Activated naive CD4-positive, alpha-beta T cell treated with anti-CD3 and anti-CD28 coated beads, Interleukin-2, amount 50 U/mL, for 24 hours (primary cell): ENCODE data around the gene PCDHB10.
"Not testable (repeated sequence)": the region's sequence is repeated elsewhere in the genome, so short reads cannot be mapped to it uniquely, and the experiment has no call there.

Source experiments
- H3K27ac Mint-ChIP-seq: one replicate; pipeline ENCODE4 v1.8.0; 2021; ENCODE audit warnings: mild to moderate bottlenecking, mixed read lengths
- H3K27me3 Mint-ChIP-seq: one replicate; pipeline ENCODE4 v1.8.0; 2021; ENCODE audit warnings: mixed read lengths
- H3K36me3 Mint-ChIP-seq: one replicate; pipeline ENCODE4 v1.8.0; 2021; ENCODE audit warnings: mixed read lengths
- H3K4me1 Mint-ChIP-seq: one replicate; pipeline ENCODE4 v1.8.0; 2021; ENCODE audit warnings: mixed read lengths
- H3K4me3 Mint-ChIP-seq: one replicate; pipeline ENCODE4 v1.8.0; 2021; ENCODE audit warnings: mild to moderate bottlenecking, mixed read lengths
- H3K9me3 Mint-ChIP-seq: one replicate; pipeline ENCODE4 v1.8.0; 2021; ENCODE audit warnings: mixed read lengths

PCDHB10 gene

DNA sequence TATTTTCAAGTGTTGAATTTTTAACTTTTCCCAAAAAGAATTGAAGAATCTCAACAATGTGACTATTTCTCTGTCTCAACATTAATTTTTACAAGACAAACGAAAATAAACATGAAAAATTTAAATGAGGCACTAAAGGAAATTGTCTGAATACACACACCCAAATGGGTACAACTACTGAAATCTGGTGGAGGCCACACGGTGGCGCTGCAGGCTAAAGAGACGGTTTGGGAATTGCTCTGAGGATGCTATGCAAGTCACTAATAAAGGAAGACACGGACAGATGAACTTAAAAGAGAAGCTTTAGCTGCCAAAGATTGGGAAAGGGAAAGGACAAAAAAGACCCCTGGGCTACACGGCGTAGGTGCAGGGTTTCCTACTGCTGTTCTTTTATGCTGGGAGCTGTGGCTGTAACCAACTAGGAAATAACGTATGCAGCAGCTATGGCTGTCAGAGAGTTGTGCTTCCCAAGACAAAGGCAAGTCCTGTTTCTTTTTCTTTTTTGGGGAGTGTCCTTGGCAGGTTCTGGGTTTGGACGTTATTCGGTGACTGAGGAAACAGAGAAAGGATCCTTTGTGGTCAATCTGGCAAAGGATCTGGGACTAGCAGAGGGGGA, at the start of gene PCDHB10:
PCDHB10 (plus strand) TSS at position 244 of the 616 bp plus-strand sequence; CDS start at position 444, 200 bp downstream.
- peaks cover 15% of the 10 kb centered on the region for H3K36me3 Mint-ChIP-seq
- H3K4me3 Mint-ChIP-seq = no peak within 1 kb of the TSS
- no peak within 1 kb of the TSS for H3K27ac Mint-ChIP-seq
- H3K9me3 Mint-ChIP-seq = peaks cover 13% of the 10 kb centered on the region
- H3K4me1 Mint-ChIP-seq = peaks cover under 1% of the 10 kb centered on the region
- peaks cover 43% of the 10 kb centered on the region for H3K27me3 Mint-ChIP-seq

DNA sequence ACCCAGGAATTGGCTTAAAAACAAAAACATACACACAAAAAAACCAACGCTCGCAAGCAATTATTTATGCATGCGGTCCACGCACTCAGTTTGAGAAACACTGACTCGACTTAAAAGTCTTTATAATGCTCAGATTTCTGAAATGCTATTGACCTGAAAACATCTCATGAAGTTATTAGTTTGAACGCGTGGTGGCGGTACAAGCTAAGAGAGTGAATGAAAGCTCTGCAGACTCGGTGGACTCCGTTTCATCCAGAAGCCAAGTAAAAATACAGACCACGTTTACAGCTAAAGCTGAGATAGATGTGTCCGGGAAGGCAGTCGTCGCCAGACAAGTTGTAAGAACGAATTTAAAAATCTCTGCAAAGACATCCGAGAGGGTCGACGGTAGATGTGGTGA, 42.3 kb upstream of the PCDHB10 start, which contains the start of gene PCDHB6:
PCDHB6 (plus strand) TSS at position 246 of the 400 bp plus-strand sequence. CDS start 201 bp downstream, outside the sequence.
- Mint-ChIP-seq H3K27me3 (peaks cover 43% of the 10 kb centered on the region), H3K4me3 (peak within 1 kb of the TSS; percentile 34), H3K4me1 (peaks cover 4% of the 10 kb centered on the region), H3K36me3 (peaks cover 13% of the 10 kb centered on the region), H3K9me3 (peaks cover 22% of the 10 kb centered on the region), H3K27ac (no peak within 1 kb of the TSS)

DNA sequence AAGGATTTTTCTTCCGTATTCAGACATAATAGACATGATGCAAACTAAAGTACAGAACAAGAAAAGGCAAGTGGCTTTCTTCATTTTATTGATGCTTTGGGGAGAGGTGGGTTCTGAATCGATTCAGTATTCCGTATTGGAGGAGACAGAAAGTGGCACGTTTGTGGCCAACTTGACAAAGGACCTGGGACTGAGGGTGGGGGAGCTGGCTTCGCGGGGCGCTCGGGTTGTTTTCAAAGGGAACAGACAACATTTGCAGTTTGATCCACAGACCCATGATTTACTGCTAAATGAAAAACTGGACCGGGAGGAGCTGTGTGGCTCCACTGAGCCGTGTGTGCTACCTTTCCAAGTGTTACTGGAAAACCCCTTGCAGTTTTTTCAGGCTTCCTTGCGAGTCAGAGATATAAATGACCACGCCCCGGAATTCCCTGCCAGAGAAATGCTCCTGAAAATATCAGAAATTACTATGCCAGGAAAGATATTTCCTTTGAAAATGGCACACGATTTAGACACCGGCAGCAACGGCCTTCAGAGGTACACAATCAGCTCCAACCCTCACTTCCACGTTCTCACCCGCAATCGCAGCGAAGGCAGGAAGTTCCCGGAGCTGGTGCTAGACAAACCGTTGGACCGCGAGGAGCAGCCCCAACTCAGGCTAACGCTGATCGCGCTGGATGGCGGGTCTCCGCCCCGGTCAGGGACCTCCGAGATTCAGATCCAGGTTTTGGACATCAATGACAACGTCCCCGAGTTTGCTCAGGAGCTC, 41.7 kb upstream of the PCDHB10 start:
- peak overlapping the region; percentile 34 for H3K4me3 Mint-ChIP-seq

DNA sequence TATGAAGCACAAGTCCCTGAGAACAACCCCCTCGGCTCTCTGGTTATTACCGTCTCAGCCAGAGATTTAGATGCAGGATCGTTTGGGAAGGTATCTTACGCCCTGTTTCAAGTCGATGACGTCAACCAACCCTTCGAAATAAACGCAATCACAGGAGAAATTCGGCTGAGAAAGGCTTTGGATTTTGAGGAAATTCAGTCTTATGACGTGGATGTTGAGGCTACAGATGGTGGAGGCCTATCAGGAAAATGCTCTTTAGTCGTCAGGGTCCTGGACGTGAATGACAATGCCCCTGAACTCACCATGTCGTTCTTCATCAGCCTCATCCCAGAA, 41.2 kb upstream of the PCDHB10 start:
- peaks cover 14% of the 10 kb centered on the region for H3K36me3 Mint-ChIP-seq
- H3K27me3 Mint-ChIP-seq = peaks cover 45% of the 10 kb centered on the region
- peaks cover 22% of the 10 kb centered on the region for H3K9me3 Mint-ChIP-seq
- peaks cover 4% of the 10 kb centered on the region for H3K4me1 Mint-ChIP-seq
- no peak overlapping the region for H3K27ac Mint-ChIP-seq
- no peak overlapping the region for H3K4me3 Mint-ChIP-seq

More for the DNA sequence above, 41.7 kb upstream of the PCDHB10 start:
- peaks cover 42% of the 10 kb centered on the region for H3K27me3 Mint-ChIP-seq
- H3K36me3 Mint-ChIP-seq = peaks cover 13% of the 10 kb centered on the region
- H3K27ac Mint-ChIP-seq = no peak overlapping the region
- peaks cover 4% of the 10 kb centered on the region for H3K4me1 Mint-ChIP-seq
- H3K9me3 Mint-ChIP-seq = peaks cover 22% of the 10 kb centered on the region

DNA sequence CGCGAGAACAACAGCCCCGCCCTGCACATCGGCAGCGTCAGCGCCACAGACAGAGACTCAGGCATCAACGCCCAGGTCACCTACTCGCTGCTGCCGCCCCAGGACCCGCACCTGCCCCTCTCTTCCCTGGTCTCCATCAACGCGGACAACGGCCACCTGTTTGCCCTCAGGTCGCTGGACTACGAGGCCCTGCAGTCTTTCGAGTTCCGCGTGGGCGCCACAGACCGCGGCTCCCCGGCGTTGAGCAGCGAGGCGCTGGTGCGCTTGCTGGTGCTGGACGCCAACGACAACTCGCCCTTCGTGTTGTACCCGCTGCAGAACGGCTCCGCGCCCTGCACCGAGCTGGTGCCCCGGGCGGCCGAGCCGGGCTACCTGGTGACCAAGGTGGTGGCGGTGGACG, 40.5 kb upstream of the PCDHB10 start:
- H3K27me3 Mint-ChIP-seq = peaks cover 47% of the 10 kb centered on the region
- H3K4me1 Mint-ChIP-seq = not testable (repeated sequence)
- peaks cover 29% of the 10 kb centered on the region for H3K9me3 Mint-ChIP-seq

DNA sequence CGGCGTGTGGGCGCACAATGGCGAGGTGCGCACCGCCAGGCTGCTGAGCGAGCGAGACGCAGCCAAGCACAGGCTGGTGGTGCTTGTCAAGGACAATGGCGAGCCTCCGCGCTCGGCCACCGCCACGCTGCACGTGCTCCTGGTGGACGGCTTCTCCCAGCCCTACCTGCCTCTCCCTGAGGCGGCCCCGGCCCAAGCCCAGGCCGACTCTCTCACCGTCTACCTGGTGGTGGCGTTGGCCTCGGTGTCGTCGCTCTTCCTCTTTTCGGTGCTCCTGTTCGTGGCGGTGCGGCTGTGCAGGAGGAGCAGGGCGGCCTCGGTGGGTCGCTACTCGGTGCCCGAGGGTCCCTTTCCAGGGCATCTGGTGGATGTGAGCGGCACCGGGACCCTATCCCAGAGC, 40.1 kb upstream of the PCDHB10 start:
- peaks cover 49% of the 10 kb centered on the region for H3K27me3 Mint-ChIP-seq
- peaks cover 17% of the 10 kb centered on the region for H3K36me3 Mint-ChIP-seq
- H3K4me3 Mint-ChIP-seq, H3K4me1 Mint-ChIP-seq, H3K27ac Mint-ChIP-seq: not testable (repeated sequence)
- peaks cover 34% of the 10 kb centered on the region for H3K9me3 Mint-ChIP-seq

More for the DNA sequence above, 40.5 kb upstream of the PCDHB10 start:
- H3K27ac Mint-ChIP-seq, H3K4me3 Mint-ChIP-seq: not testable (repeated sequence)
- H3K36me3 Mint-ChIP-seq = peaks cover 16% of the 10 kb centered on the region

DNA sequence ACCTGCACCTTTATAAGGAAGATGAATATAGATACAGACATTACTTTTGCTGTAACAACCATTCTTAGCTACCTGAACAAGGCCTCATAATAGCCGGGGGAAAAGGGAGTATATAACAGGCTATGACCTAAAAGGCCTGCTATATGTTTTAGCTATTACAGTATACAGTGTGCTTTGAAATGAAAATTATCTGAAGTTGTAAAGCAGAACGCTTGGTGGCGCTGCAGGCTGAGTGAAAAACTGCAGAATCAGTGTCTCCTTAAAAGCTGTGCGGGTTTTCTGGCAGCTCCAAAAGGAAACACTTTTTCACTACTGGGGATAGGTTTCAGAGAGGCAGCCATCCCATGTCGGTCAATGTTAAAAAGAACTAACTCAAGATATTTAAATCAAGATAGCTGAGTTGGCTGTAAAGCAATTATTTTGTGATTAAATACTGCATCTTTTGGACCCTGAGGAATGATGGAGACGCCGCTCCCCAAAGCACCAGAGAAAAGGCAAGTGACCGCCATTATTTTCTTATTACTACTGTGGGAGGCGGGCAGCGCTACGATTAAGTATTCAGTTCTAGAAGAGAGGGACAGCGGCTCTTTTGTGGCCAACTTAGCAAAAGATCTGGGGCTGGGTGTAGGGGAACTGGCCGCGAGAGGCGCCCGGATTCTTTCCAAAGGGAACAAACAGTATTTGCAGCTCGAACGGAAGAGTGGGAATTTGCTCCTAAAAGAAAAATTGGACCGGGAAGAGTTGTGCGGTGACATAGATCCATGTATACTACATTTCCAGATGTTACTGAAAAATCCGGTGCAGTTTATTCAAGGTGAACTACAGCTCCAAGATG, 36.4 kb upstream of the PCDHB10 start:
- peaks cover 13% of the 10 kb centered on the region for H3K36me3 Mint-ChIP-seq
- peaks cover 38% of the 10 kb centered on the region for H3K27me3 Mint-ChIP-seq
- no peak overlapping the region for H3K27ac Mint-ChIP-seq
- no peak overlapping the region for H3K4me3 Mint-ChIP-seq
- H3K4me1 Mint-ChIP-seq = no peaks in the 10 kb centered on the region
- peaks cover 25% of the 10 kb centered on the region for H3K9me3 Mint-ChIP-seq

DNA sequence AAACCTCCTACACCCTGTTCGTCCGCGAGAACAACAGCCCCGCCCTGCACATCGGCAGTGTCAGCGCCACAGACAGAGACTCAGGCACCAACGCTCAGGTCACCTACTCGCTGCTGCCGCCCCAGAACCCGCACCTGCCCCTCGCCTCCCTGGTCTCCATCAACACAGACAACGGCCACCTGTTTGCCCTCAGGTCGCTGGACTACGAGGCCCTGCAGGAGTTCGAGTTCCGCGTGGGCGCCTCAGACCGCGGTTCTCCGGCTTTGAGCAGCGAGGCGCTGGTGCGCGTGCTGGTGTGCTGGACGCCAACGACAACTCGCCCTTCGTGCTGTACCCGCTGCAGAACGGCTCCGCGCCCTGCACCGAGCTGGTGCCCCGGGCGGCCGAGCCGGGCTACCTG, 34.8 kb upstream of the PCDHB10 start:
- H3K27ac Mint-ChIP-seq, H3K4me1 Mint-ChIP-seq, H3K4me3 Mint-ChIP-seq, H3K36me3 Mint-ChIP-seq: not testable (repeated sequence)
- H3K27me3 Mint-ChIP-seq = peaks cover 30% of the 10 kb centered on the region
- H3K9me3 Mint-ChIP-seq = peaks cover 25% of the 10 kb centered on the region

DNA sequence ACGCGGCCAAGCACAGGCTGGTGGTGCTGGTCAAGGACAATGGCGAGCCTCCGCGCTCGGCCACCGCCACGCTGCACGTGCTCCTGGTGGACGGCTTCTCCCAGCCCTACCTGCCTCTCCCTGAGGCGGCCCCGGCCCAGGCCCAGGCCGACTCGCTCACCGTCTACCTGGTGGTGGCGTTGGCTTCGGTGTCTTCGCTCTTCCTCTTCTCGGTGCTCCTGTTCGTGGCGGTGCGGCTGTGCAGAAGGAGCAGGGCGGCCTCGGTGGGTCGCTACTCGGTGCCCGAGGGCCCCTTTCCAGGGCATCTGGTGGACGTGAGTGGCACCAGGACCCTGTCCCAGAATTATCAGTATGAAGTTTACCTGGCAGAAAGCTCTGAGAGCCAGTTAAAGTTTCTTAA, 34.3 kb upstream of the PCDHB10 start:
- H3K27ac Mint-ChIP-seq, H3K4me3 Mint-ChIP-seq, H3K4me1 Mint-ChIP-seq, H3K36me3 Mint-ChIP-seq: not testable (repeated sequence)
- Mint-ChIP-seq H3K9me3 (peaks cover 22% of the 10 kb centered on the region), H3K27me3 (peaks cover 27% of the 10 kb centered on the region)

DNA sequence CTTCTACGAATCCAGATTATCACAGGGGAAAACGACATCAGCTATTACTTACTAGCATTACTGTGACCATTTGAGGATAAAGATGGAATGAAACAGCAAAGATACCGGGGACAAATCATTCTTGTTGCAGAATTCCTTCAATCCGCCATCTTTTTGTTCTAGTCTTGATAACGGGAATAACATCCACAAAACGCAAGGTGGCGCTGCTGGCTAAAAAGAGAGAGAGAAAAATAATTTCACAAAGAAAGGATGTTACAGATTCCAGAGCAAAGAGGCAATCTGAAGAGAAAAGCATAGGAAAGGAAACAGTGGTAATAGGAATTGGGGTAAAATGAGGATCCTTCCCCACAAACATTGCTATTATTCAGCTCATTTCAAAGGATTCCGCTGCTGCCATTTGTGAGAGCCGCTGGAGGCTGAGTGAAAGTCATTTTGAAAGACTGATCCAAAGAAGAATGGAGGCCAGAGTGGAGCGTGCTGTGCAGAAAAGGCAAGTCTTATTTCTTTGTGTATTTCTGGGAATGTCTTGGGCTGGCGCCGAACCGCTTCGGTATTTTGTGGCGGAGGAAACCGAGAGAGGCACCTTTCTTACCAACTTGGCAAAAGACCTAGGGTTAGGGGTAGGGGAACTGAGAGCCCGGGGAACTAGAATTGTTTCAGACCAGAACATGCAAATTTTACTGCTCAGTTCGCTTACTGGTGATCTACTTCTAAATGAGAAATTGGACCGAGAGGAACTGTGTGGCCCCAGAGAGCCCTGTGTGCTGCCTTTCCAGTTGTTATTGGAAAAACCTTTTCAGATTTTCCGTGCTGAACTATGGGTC, 19.6 kb upstream of the PCDHB10 start, which contains the start of gene PCDHB7:
PCDHB7 (plus strand) TSS at position 264 of the 824 bp plus-strand sequence; CDS start at position 456, 192 bp downstream.
- no peaks in the 10 kb centered on the region for H3K36me3 Mint-ChIP-seq
- peaks cover 11% of the 10 kb centered on the region for H3K9me3 Mint-ChIP-seq
- peaks cover 34% of the 10 kb centered on the region for H3K27me3 Mint-ChIP-seq
- no peak within 1 kb of the TSS for H3K27ac Mint-ChIP-seq
- peaks cover 4% of the 10 kb centered on the region for H3K4me1 Mint-ChIP-seq
- H3K4me3 Mint-ChIP-seq = no peak within 1 kb of the TSS

DNA sequence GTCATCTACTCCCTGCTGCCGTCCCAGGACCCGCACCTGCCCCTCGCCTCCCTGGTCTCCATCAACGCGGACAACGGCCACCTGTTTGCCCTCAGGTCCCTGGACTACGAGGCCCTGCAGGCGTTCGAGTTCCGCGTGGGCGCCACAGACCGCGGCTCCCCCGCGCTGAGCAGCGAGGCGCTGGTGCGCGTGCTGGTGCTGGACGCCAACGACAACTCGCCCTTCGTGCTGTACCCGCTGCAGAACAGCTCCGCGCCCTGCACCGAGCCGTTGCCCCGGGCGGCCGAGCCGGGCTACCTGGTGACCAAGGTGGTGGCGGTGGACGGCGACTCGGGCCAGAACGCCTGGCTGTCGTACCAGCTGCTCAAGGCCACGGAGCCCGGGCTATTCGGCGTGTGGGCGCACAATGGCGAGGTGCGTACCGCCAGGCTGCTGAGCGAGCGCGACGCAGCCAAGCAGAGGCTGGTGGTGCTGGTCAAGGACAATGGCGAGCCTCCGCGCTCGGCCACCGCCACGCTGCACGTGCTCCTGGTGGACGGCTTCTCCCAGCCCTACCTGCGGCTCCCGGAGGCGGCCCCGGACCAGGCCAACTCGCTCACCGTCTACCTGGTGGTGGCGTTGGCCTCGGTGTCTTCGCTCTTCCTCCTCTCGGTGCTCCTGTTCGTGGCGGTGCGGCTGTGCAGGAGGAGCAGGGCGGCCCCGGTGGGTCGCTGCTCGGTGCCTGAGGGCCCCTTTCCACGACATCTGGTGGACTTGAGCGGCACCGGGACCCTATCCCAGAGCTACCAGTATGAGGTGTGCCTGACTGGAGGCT, 17.7 kb upstream of the PCDHB10 start:
- not testable (repeated sequence) for H3K27ac Mint-ChIP-seq, H3K36me3 Mint-ChIP-seq, H3K4me1 Mint-ChIP-seq, H3K4me3 Mint-ChIP-seq, H3K9me3 Mint-ChIP-seq
- peaks cover 21% of the 10 kb centered on the region for H3K27me3 Mint-ChIP-seq

DNA sequence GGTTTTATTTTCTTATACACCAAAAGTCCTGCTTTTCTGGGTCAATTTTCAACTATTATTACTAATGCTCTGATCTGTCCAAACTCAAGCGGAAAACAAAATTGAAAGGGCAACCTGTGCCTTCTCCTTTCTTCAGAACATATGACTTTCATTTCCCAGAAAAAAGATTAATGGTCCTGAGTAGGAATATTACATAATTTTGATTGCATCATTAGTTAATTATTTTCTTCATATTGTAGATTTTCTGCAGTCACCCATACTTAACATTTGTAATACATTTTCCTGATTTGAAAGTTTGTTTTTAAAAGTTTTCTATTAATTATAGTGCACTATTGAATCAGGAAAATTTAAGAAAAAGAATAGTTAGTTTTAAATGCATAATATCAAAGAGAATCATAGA, 16.2 kb upstream of the PCDHB10 start:
- H3K4me3 Mint-ChIP-seq = no peak overlapping the region
- H3K27me3 Mint-ChIP-seq = peaks cover 23% of the 10 kb centered on the region
- peaks cover 10% of the 10 kb centered on the region for H3K9me3 Mint-ChIP-seq
- H3K36me3 Mint-ChIP-seq = no peaks in the 10 kb centered on the region
- H3K4me1 Mint-ChIP-seq = peaks cover 4% of the 10 kb centered on the region
- H3K27ac Mint-ChIP-seq = no peak overlapping the region

DNA sequence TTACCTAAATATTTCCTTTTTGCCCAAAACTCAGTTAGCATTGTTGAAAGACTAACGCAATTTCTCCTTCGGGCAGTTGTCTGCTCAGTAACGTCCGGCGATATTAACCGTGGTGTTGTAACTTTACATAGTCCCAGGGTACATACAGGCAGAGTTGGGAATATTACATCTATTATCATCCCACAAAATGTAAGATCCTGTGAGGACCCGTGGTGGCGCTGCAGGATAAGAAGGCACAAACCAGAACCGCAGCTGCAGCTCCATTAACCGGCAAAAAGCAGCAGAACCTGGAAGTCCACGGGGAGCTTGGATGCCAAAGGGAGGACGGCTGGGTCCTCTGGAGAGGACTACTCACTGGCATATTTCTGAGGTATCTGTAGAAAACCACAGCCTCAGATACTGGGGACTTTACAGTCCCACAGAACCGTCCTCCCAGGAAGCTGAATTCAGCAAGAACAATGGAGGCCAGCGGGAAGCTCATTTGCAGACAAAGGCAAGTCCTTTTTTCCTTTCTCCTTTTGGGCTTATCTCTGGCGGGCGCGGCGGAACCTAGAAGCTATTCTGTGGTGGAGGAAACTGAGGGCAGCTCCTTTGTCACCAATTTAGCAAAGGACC, 14.5 kb upstream of the PCDHB10 start, which contains the start of gene PCDHB8:
PCDHB8 (plus strand) TSS at position 214 of the 615 bp plus-strand sequence; CDS start at position 459, 245 bp downstream.
- H3K4me1 Mint-ChIP-seq, H3K4me3 Mint-ChIP-seq, H3K27ac Mint-ChIP-seq, H3K36me3 Mint-ChIP-seq: not testable (repeated sequence)
- Mint-ChIP-seq H3K27me3 (peaks cover 32% of the 10 kb centered on the region), H3K9me3 (peaks cover 11% of the 10 kb centered on the region)

DNA sequence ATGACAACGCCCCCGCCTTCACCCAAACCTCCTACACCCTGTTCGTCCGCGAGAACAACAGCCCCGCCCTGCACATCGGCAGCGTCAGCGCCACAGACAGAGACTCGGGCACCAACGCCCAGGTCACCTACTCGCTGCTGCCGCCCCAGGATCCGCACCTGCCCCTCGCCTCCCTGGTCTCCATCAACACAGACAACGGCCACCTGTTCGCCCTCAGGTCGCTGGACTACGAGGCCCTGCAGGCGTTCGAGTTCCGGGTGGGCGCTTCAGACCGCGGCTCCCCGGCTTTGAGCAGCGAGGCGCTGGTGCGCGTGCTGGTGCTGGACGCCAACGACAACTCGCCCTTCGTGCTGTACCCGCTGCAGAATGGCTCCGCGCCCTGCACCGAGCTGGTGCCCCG, 12.8 kb upstream of the PCDHB10 start:
- peaks cover 30% of the 10 kb centered on the region for H3K27me3 Mint-ChIP-seq
- not testable (repeated sequence) for H3K4me1 Mint-ChIP-seq, H3K36me3 Mint-ChIP-seq, H3K27ac Mint-ChIP-seq, H3K4me3 Mint-ChIP-seq
- H3K9me3 Mint-ChIP-seq = peaks cover 16% of the 10 kb centered on the region
